HepG2 (cell line): ENCODE data around the gene EPHA2. TPM values are rescaled to one million over a fixed set of nuclear protein-coding genes. Genes with fewer than 3 reads are reported as not detected.

ENCODE experiments used
- polyA plus RNA-seq, 8 experiments: library from polyadenylated mRNA; depleted of rRNA in 3 of 8; stranded (reverse) in 7 of 8; unstranded in 1 of 8; fragments of >200 nt; fragmentation: Illumina TruSeq in 4 of 8; extraction: Trizol in 4 of 8; gene quantifications; 2 replicates each; pipeline versions ENCODE4 v1.2.1 to v1.2.3, GENCODE V29; 2011 to 2016; ENCODE audit warnings: low read depth in 4 of 8, missing spikeins in 1 of 8, mixed read lengths in 1 of 8; ENCODE audit not compliant: insufficient read depth in 1 of 8
- total RNA-seq, 5 experiments: library from RNA; depleted of rRNA; stranded (reverse); fragments of >200 nt; fragmentation: Illumina TruSeq; extraction: Trizol; gene quantifications; 2 replicates each; pipeline ENCODE4 v1.2.3, GENCODE V29; 2016; ENCODE audit warnings: low read depth in 1 of 5
- TF ChIP-seq, protein P1 (sequence below): sonication (generic); formaldehyde crosslinking; IDR thresholded peaks from 2 replicates; pipeline ENCODE4 v1.4.0; 2020; ENCODE audit warnings: mild to moderate bottlenecking, missing genetic modification reagents

Gene EPHA2
- total and polyA plus RNA-seq, 2 of the 13 experiments (the other 11 are each of a cell fraction or from before 2014, with no cell fraction given) = 33.6 to 53.6 TPM

DNA sequence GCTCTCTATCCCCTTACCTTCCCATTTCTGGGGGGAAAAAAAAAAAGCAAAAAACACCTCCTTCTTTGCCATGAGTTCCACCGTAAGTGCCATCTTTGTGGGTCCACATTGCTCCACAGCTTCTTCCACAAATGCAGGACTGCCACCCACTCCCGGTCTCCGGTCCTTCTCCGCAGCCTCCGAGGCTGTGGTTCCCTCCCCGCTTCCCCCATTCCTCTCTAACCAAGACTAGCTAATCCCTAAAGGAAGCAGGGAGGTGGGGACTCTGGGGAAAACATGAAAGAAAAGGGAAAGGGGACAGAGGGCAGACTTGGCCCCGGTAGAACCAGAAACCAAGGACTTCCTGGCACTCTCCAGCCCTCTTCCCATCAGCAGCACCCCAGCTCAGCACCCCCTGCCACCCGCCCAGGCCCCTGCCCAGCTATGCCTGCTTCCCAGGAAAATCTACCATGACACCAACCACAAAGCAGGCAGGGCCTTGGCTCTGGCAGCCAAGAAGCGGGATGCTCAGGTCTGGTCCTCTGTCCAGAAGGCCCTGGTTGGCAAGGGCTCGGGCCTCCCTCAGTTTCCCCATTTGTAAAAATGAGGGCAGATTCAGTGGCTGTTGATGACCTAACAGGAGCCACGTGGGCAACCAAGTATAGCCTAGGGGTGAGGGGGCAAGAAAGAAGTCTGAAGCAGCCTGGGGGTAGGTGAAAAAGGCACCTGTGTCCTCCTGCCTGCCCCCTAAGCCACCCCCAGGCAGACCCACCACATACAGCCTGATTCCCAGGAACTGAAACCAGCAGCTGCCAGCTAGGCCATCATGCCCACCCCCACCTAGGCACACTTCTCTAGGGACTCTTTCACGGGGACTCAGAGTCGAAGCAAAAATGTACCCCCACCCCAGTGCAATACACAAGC lies 2.5 kb downstream of the EPHA2 start (continued):
- TF ChIP-seq, protein P1, sequence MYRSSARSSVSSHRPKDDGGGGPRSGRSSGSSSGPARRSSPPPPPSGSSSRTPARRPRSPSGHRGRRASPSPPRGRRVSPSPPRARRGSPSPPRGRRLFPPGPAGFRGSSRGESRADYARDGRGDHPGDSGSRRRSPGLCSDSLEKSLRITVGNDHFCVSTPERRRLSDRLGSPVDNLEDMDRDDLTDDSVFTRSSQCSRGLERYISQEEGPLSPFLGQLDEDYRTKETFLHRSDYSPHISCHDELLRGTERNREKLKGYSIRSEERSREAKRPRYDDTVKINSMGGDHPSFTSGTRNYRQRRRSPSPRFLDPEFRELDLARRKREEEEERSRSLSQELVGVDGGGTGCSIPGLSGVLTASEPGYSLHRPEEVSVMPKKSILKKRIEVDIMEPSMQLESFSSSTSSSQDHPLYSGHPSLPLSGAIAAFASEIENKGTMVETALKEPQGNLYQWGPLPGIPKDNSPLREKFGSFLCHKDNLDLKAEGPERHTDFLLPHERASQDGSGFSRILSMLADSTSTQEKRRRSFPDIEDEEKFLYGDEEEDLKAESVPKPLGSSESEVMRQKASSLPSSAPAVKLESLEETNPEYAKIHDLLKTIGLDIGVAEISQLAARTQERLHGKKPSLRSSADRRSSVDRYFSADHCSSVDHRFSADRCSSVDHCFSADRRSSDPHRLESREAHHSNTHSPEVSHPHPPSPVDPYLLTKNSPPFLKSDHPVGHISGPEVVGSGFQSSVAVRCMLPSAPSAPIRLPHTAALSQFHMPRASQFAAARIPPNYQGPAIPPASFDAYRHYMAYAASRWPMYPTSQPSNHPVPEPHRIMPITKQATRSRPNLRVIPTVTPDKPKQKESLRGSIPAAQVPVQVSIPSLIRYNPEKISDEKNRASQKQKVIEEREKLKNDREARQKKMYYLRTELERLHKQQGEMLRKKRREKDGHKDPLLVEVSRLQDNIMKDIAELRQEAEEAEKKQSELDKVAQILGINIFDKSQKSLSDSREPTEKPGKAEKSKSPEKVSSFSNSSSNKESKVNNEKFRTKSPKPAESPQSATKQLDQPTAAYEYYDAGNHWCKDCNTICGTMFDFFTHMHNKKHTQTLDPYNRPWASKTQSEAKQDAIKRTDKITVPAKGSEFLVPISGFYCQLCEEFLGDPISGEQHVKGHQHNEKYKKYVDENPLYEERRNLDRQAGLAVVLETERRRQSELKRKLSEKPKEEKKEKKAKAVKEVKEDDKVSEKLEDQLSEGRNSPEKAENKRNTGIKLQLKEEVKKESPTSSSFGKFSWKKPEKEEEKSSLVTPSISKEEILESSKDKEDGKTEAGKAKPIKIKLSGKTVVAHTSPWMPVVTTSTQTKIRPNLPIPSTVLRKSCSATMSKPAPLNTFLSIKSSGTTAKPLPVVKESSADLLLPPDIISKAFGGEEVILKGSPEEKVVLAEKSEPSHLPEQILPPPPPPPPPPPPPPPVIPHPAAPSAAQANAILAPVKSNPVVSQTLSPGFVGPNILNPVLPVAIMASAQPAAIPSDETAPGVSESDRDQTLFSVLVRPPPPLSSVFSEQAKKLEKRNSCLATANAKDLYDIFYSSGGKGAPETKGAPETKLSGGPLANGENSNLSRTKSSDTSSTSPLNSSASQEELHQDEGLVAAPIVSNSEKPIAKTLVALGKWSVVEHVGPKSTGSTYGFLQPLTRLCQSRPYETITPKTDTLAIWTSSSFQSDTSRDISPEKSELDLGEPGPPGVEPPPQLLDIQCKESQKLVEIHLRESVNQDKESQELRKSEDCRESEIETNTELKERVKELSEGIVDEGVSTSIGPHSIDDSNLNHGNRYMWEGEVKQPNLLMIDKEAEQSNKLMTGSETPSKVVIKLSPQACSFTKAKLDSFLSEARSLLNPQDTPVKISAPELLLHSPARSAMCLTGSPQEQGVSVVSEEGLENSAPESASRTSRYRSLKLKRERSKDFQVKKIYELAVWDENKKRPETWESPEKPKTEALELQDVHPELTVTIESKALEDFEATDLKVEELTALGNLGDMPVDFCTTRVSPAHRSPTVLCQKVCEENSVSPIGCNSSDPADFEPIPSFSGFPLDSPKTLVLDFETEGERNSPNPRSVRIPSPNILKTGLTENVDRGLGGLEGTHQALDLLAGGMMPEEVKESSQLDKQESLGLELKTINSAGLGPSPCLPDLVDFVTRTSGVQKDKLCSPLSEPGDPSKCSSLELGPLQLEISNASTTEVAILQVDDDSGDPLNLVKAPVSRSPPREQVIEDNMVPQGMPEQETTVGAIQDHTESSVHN (CRISPR knock-in tag) = no peak
